Loucy (cell line): Measurements from ENCODE around the gene FAM222A.

Experiments used
- EZH2phosphoT487 ChIP-seq: fragments of 200-600 bp; IDR thresholded peaks from 2 replicates; pipeline ENCODE4 v1.6.1; 2018; ENCODE audit warnings: antibody characterized with exemption, mild to moderate bottlenecking, moderate library complexity, borderline replicate concordance
- TF ChIP-seq, protein P1 (sequence below): fragments of 200-600 bp; sonication (generic); conservative IDR thresholded peaks from 2 replicates; pipeline ENCODE4 v1.5.1; 2014; ENCODE audit warnings: mild to moderate bottlenecking, antibody characterized with exemption, low read length

DNA sequence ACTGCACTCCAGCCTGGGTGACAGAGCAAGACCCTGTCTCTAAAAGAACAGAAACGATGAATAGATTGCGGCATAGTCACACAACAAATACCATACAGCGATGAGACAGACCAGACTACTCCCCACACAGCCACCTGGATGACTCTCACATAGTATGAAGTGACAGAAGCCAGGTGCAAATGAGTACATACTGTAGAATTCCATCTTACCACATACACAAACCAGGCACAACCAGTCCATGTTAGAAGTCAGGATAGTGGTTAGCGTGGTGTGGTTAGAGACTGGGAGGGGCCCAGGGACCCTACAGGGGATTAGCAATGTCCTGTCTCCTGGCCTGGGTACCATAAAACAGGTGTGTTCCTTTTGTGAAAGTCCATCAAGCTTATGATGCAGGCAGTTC is 53.8 kb downstream of the FAM222A start:
- TF ChIP-seq, protein P1, sequence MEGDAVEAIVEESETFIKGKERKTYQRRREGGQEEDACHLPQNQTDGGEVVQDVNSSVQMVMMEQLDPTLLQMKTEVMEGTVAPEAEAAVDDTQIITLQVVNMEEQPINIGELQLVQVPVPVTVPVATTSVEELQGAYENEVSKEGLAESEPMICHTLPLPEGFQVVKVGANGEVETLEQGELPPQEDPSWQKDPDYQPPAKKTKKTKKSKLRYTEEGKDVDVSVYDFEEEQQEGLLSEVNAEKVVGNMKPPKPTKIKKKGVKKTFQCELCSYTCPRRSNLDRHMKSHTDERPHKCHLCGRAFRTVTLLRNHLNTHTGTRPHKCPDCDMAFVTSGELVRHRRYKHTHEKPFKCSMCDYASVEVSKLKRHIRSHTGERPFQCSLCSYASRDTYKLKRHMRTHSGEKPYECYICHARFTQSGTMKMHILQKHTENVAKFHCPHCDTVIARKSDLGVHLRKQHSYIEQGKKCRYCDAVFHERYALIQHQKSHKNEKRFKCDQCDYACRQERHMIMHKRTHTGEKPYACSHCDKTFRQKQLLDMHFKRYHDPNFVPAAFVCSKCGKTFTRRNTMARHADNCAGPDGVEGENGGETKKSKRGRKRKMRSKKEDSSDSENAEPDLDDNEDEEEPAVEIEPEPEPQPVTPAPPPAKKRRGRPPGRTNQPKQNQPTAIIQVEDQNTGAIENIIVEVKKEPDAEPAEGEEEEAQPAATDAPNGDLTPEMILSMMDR, result no peak
- TF ChIP-seq EZH2phosphoT487, result no peak
